Skeletal muscle tissue (tissue), 4 donors: Measurements from ENCODE around the gene SIX5. TPM values are rescaled to one million over a fixed set of nuclear protein-coding genes. Genes with fewer than 3 reads are reported as not detected.
"Not testable (repeated sequence)": the region's sequence is repeated elsewhere in the genome, so short reads cannot be mapped to it uniquely, and the experiment has no call there.

ENCODE experiments used
- H3K27ac ChIP-seq: one replicate; pipeline ENCODE4 v1.7.0; 2013; ENCODE audit warnings: mild to moderate bottlenecking, low read depth, low read length, inconsistent platforms
- H3K27me3 ChIP-seq, 3 donors: one replicate each; pipeline ENCODE4 v1.7.0; 2013; ENCODE audit warnings: low read length in 3 of 3; ENCODE audit not compliant: control insufficient read depth in 3 of 3, insufficient read depth in 3 of 3
- H3K36me3 ChIP-seq, 3 donors: one replicate each; pipeline ENCODE4 v1.7.0; 2013; ENCODE audit warnings: low read length in 3 of 3; ENCODE audit not compliant: control insufficient read depth in 3 of 3, insufficient read depth in 3 of 3
- H3K4me1 ChIP-seq, 3 donors: one replicate each; pipeline ENCODE4 v1.7.0; 2013; ENCODE audit warnings: low read length in 3 of 3, mild to moderate bottlenecking in 3 of 3; ENCODE audit not compliant: control insufficient read depth in 3 of 3, insufficient read depth in 3 of 3
- H3K4me3 ChIP-seq, 3 donors: one replicate each; pipeline ENCODE4 v1.7.0; 2013; ENCODE audit warnings: low read length in 3 of 3
- H3K9ac ChIP-seq, 3 donors: one replicate each; pipeline ENCODE4 v1.7.0; 2013; ENCODE audit warnings: low read length in 3 of 3, mild to moderate bottlenecking in 3 of 3, moderate library complexity in 2 of 3, low read depth in 1 of 3
- H3K9me3 ChIP-seq, 3 donors: one replicate each; pipeline ENCODE4 v1.7.0; 2013; ENCODE audit warnings: low read length in 3 of 3; ENCODE audit not compliant: control insufficient read depth in 3 of 3
- total RNA-seq: library from RNA; depleted of rRNA; stranded (reverse); fragments of >200 nt; gene quantifications from one replicate; pipeline ENCODE4 v1.2.3, GENCODE V29; 2014
- donor health status: Osteomylitis.

Gene SIX5
- total RNA-seq, 1 donor from 2014 or later: 8.4 TPM

DNA sequence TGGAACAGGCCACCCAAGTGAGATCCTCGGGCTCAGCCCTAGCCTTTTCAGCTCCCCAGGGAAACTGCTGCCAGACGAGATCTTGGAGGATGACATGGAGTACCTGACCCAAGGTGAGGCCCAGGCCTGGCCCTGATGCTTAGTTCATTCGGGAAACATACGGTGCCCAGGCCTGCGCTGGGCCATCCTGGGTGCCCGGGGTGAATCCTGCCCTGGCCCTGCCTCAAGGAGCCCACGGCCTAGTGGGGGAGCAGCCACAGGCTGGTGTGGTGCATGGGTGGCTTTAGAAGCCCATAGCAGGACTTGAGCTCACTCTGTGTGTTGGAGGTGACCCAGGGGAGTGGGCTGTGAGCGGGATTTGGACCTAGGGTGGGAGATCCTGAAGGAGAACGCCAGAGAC, 10.1 kb downstream of the SIX5 start:
- H3K36me3 ChIP-seq: no peaks in the 10 kb centered on the region
- no peak overlapping the region for H3K4me3 ChIP-seq
- no peaks in the 10 kb centered on the region for H3K9me3 ChIP-seq
- no peaks in the 10 kb centered on the region for H3K27me3 ChIP-seq
- H3K4me1 ChIP-seq: peaks cover 4 to 5% (median 4%) of the 10 kb centered on the region in 3 donors
- no peak overlapping the region for H3K9ac ChIP-seq
- H3K27ac ChIP-seq: no peak overlapping the region

DNA sequence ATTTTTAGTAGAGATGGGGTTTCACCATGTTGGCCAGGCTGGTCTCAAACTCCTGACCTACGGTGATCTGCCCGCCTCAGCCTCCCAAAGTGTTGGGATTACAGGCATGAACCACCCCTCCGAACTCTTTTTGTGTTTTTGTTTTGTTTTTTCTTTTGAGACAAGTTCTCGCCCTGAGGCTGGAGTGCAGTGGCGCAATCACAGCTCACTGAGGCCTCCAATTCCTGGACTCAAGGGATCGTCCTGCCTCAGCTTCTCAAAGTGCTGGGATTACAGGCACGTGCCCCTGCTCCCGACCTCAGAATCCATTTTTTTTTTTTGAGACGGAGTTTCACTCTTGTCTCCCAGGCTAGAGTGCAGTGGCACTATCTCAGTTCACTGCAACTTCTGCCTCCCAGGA, 11.4 kb downstream of the SIX5 start:
- Histone ChIP-seq H3K27ac (no peak overlapping the region), H3K9me3 (no peaks in the 10 kb centered on the region), H3K4me3 (no peak overlapping the region), H3K9ac (no peak overlapping the region), H3K27me3 (no peaks in the 10 kb centered on the region), H3K36me3 (no peaks in the 10 kb centered on the region), H3K4me1 (no peaks in the 10 kb centered on the region)

DNA sequence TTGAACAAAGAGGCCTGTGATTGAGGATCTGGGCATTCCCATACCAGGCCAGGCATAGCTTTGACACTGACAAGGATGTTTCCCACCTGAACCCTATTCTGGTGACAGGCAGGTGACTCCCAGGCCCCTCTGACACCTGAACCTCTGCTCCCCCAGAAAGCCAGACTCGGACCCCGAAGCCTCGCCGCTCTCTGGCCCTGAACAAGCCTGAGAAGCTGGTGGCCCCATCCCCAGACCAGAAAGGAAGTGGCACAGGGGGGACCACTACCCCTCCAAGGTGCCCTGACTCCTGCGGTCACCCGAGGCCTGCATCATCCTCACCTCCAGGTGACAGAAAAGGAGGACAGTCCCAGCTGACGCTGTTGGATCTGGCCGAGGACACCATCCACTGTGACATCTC, 14.7 kb downstream of the SIX5 start:
- no peaks in the 10 kb centered on the region for H3K27me3 ChIP-seq
- H3K9me3 ChIP-seq: no peaks in the 10 kb centered on the region
- H3K36me3 ChIP-seq: no peaks in the 10 kb centered on the region
- no peak overlapping the region for H3K27ac ChIP-seq
- no peaks in the 10 kb centered on the region for H3K4me1 ChIP-seq
- H3K4me3 ChIP-seq: no peak overlapping the region
- no peak overlapping the region for H3K9ac ChIP-seq

DNA sequence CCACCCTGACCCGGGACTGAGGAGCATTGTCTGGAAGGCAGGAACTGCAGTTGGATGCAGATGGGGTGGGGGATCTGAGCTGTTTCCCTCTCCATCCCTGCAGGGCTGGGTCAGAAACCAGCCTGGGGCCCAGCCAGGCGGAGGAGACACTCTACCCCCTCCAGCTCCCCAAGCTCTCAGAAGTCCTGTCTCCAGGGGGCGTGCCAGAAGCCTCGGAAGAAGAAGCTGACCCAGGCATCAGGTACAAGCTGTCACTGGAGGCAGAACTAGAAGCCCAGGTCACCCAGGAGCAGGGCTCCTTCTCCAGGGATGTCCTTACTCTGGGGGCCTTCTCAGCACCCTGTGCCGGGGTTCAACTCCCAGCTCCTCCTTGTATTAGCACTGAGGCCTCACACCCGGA, 15.5 kb downstream of the SIX5 start:
- no peaks in the 10 kb centered on the region for H3K9me3 ChIP-seq
- H3K36me3 ChIP-seq: no peaks in the 10 kb centered on the region
- H3K27ac ChIP-seq: no peak overlapping the region
- H3K4me1 ChIP-seq: no peaks in the 10 kb centered on the region
- no peak overlapping the region for H3K4me3 ChIP-seq
- no peaks in the 10 kb centered on the region for H3K27me3 ChIP-seq
- H3K9ac ChIP-seq: no peak overlapping the region

DNA sequence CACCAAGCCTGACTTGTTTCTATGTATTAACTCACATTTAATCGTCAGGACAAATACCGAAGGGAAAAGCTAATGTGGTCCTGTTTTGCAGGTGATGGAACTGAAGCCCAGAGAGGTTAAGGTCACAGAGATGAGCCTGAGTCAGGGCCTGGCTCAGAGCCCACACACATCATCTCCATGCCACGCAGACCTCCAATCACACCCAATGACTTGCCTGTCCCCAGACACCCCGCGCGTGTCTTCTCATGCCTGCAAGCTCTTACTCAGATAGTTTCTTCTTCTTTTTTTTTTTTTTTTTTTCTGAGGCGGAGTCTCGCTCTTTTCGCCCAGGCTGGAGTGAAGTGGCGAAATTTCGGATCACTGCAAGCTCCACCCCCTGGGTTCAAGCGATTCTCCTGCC, 16.4 kb downstream of the SIX5 start:
- Histone ChIP-seq H3K4me3 (no peak overlapping the region), H3K27me3 (no peaks in the 10 kb centered on the region), H3K36me3 (no peaks in the 10 kb centered on the region), H3K9me3 (no peaks in the 10 kb centered on the region), H3K9ac (no peak overlapping the region), H3K27ac (no peak overlapping the region), H3K4me1 (no peaks in the 10 kb centered on the region)

DNA sequence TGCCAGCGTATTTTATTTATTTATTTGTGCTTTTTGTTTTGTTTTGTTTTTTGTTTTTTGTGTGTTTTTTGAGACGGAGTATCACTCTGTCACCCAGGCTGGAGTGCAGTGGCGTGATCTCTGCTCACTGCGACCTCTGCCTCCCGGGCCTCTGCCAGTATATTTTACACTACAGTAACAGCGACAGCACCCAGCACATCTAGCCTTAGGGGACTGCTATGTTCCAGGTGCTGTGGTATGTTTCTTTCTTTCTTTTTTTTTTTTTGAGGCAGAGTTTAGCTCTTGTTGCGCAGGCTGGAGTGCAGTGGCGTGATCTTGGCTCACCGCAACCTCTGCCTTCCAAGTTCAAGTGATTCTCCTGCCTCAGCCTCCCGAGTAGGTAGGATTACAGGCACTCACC, 17.6 kb downstream of the SIX5 start:
- H3K4me1 ChIP-seq, H3K9ac ChIP-seq, H3K4me3 ChIP-seq, H3K9me3 ChIP-seq, H3K27ac ChIP-seq, H3K27me3 ChIP-seq, H3K36me3 ChIP-seq: not testable (repeated sequence)

DNA sequence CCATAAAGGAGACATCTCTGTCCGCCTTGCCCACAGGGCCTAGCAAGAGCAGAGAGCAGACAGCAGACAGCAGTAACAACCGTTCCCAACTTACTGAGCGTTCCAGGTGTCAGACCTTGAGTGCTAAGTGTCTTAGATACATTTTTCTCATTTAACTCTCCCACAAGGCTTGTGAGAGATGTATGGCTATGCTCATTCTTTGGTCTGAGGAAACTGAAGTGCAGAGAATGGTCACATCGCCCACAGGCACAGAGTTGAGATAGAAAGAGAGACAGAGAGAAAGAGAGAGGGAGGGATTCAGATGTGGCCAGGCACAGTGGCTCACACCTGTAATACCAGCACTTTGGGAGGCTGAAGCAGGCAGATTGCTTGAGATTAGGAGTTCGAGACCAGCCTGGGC, 21.5 kb downstream of the SIX5 start:
- H3K27ac ChIP-seq: no peak overlapping the region
- no peaks in the 10 kb centered on the region for H3K4me1 ChIP-seq
- no peak overlapping the region for H3K9ac ChIP-seq
- no peaks in the 10 kb centered on the region for H3K9me3 ChIP-seq
- no peak overlapping the region for H3K4me3 ChIP-seq
- no peaks in the 10 kb centered on the region for H3K27me3 ChIP-seq
- H3K36me3 ChIP-seq: no peaks in the 10 kb centered on the region

DNA sequence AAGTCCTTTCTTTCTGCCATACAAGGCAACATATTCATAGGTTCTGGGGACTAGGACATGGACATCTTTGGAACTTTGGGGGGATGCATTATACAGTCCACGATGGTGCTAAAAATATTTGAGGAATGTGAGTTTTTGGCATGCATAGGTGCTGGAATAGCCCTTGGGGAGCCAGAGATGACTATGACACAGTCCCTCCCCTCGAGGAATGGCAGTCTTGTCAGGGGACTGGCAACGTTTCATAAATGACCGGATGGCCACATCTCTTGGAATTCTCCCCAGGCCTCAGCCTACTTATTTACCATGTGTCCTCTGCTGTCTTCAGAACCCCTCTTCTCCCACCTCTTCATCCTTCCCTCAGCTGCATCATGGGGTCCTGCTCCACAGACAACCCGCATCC, 22.2 kb downstream of the SIX5 start:
- Histone ChIP-seq H3K27ac (no peak overlapping the region), H3K9me3 (no peaks in the 10 kb centered on the region), H3K27me3 (no peaks in the 10 kb centered on the region), H3K4me3 (no peak overlapping the region), H3K4me1 (no peaks in the 10 kb centered on the region), H3K9ac (no peak overlapping the region), H3K36me3 (no peaks in the 10 kb centered on the region)

DNA sequence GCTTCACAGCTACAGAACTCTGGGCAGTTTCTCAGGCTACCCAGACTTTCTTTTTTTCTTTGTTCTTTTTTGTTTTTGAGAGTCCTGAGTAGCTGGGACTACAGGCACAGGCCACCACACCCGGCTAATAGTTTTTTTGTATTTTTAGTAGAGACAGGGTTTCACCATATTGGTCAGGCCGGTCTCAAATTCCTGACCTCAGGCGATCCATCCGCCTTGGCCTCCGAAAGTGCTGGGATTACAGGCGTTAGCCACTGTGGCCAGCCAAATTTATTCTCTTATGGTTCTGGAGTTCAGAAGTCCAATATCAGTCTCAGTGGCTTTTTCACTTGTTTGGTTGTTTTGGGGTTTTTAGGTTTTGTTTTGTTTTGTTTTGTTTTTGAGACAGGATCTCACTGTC, 23.4 kb downstream of the SIX5 start:
- H3K9ac ChIP-seq: no peak overlapping the region
- no peak overlapping the region for H3K4me3 ChIP-seq
- no peaks in the 10 kb centered on the region for H3K36me3 ChIP-seq
- H3K27ac ChIP-seq: no peak overlapping the region
- no peaks in the 10 kb centered on the region for H3K27me3 ChIP-seq
- H3K9me3 ChIP-seq: no peaks in the 10 kb centered on the region
- H3K4me1 ChIP-seq: no peaks in the 10 kb centered on the region

DNA sequence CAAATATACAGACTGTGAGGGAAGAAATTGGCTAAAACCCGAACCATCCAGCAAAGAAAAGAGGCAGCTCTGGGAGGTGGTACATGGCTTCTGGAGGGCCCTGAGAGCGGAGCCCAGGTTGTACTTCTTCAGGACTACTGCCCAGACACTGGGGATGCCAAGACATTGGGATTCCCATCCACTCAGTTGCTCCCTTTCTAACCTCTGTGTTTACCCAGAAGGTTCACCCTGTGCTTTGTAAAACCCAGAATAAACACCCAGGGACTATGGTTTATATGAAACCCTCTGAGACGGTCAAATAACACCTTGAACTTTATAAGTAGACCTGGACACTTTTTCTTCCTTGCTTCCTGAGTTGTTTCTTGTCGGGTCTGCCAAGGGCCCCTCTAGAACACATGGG, 26.1 kb downstream of the SIX5 start:
- no peaks in the 10 kb centered on the region for H3K9me3 ChIP-seq
- H3K36me3 ChIP-seq: no peaks in the 10 kb centered on the region
- no peaks in the 10 kb centered on the region for H3K27me3 ChIP-seq
- H3K27ac ChIP-seq: no peak overlapping the region
- H3K4me1 ChIP-seq: no peaks in the 10 kb centered on the region
- H3K9ac ChIP-seq: no peak overlapping the region
- H3K4me3 ChIP-seq: no peak overlapping the region
